Stimulated activated CD8-positive, alpha-beta memory T cell treated with anti-CD3 and anti-CD28 coated beads, Interleukin-12 subunit alpha, Interleukin-12 subunit beta, amount 100 ng/mL, for 1 hour (primary cell): ENCODE measurements around the gene ZFP36.
A peak's percentile ranks its signal among the peaks of the same experiment; 100 is the strongest.

Source experiments
- DNase-seq: peaks from one replicate; pipeline ENCODE4 v3.0.0-alpha.2; 2020; ENCODE audit warnings: low read depth

The ZFP36 gene

GRCh38 chr19:39419003-39419402 is 12.4 kb downstream of the ZFP36 start:
- DNase-seq: no peak

GRCh38 chr19:39420769-39421168 is 14.1 kb downstream of the ZFP36 start:
- DNase-seq: no peak

- no peak for DNase-seq
These were observed 15.4 kb downstream of the ZFP36 start for GRCh38 chr19:39422020-39422419.

GRCh38 chr19:39423258-39424086 is 16.8 kb downstream of the ZFP36 start:
- no peak for DNase-seq

- DNase-seq: no peak
These were observed 18.3 kb downstream of the ZFP36 start for GRCh38 chr19:39424934-39425333.

GRCh38 chr19:39425744-39426143 is 19.1 kb downstream of the ZFP36 start:
- no peak for DNase-seq

GRCh38 chr19:39426170-39426569 is 19.5 kb downstream of the ZFP36 start:
- DNase-seq: no peak

GRCh38 chr19:39427707-39428106 is 21.1 kb downstream of the ZFP36 start:
- no peak for DNase-seq

- DNase-seq: no peak
These were observed 21.9 kb downstream of the ZFP36 start for GRCh38 chr19:39428283-39429112.

GRCh38 chr19:39430675-39431593 is 24.3 kb downstream of the ZFP36 start:
- DNase-seq: no peak

GRCh38 chr19:39432677-39433025 is 26.0 kb downstream of the ZFP36 start:
- DNase-seq: no peak

- no peak for DNase-seq
These were observed 26.9 kb downstream of the ZFP36 start for GRCh38 chr19:39433480-39434079.

GRCh38 chr19:39434123-39435076 is 27.8 kb downstream of the ZFP36 start:
- no peak for DNase-seq

GRCh38 chr19:39435499-39436349 is 29.1 kb downstream of the ZFP36 start, which contains the start of gene RPS16:
TSS of gene RPS16 (minus strand) at chr19:39435949. CDS start at chr19:39435895, 54 bp downstream.
- DNase-seq: peak; percentile 99

- DNase-seq: no peak
These were observed 29.7 kb downstream of the ZFP36 start for GRCh38 chr19:39436350-39436716.

GRCh38 chr19:39438270-39438934 is 31.8 kb downstream of the ZFP36 start:
- DNase-seq: no peak

GRCh38 chr19:39444598-39445195 is 38.0 kb downstream of the ZFP36 start:
- no peak for DNase-seq
